ACHN (cell line): Measurements from ENCODE around the gene ALDH1A1.

Experiments used
- DNase-seq: peaks from one replicate; pipeline ENCODE4 v3.0.0-alpha.2; 2015
- in situ Hi-C: cut with HindIII; loops from 2 replicates; pipeline ENCODE4 v1.10.0; 2017; ENCODE audit warnings: low sequenced_read_pairs, low pct_ligation_motif_present, low pct_unique_long_range_greater_than_20kb

Gene ALDH1A1

DNA sequence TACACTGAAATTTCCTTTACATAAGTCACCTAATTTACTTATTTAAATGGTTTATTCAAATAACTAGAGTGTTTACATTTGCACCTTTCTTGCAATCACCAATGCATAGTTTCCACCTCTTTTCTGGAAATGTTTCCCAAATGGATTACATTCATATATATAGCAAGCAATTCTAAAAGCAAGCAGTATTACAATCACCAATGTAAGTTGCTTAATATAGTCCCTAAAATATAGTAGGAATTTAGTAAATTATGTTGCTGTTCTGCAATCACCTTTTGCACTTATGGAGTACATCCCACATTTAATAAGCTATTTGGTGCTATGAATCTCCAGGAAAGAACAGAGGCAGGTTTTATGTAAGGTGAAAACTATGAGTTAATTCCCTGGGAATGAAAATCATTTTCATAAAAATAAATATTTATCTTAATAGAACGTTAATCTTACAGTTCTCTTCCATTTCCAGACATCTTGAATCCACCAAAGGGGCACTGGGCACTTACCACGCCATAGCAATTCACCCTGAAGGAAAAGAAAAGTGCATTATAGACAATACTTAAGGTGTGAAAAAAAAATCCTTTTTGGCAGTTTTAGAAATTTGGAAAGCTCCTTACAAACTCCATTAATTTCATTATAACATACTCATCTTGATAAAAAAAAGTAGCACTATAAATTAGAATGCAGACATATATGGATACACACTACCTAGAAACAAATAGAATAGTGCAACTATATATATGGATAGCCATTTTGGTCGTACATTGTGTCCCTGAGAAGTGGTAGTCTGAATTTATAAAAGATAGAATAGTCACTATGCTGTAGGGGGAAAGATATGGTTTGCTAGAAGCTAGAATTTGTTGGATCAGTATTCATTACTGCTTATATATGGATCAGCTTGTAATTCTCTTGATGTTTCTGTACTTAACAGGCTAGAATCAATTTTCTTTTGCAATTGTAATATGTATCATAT lies 47.1 kb downstream of the ALDH1A1 start:
- no peak for DNase-seq
- in situ Hi-C loops, result no loop called here

DNA sequence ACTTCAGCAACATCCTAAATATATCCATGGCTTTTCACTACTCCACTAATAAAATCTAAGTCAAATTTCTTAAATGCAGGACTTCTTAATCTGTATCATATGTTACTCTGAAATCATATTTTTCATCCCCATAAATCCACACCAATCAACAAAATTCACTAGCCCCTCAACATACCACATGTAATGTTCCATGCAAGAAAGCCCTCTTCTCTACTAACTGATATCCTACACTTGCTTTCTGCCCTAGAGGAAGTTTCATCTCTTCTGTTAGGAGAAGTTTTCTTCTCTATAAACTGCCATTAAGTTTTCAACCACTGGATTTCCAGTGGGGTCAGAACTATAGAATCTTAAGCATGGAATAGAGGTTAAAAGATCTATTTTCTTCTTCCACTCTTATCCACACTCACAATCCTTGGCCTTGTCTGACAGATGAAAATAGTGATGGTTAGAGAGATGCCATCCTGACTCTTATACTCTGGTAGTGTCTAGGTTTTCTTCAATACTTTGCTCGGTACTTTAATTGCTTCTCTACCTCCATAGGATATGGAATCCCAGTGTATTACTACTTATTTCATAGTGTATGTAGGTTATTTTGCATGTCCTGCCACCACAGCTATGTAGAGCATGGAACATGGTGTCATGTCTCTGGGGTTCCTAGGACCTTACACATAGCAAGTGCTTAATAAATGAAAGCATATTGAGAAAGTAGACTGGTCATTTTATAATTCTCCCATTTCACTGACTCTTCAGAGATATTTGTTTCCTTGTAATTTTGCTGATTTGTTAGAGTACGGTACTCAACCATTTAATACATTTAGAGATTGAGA lies 48.4 kb downstream of the ALDH1A1 start:
- in situ Hi-C loops, result no loop called here
- DNase-seq, result no peak

DNA sequence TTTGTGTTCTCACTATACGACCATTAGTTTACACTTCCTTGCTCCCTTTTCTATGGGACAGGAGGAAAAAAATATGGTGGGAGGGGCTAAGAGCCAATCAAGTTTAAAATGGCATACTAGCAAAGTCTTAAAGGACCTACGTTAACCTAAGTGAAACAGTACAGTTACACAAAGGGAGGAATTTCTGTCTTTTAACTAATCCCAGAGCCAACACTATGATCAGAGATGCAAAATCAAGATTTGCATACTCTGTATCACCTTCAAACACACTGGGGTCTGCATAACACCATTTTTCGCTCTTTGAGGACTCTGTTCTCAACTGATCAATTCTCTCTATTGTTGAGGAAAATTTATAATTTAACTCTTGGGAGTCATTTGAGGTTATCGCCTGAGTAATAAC lies 49.8 kb downstream of the ALDH1A1 start:
- no peak for DNase-seq
- in situ Hi-C loops, result no loop called here

DNA sequence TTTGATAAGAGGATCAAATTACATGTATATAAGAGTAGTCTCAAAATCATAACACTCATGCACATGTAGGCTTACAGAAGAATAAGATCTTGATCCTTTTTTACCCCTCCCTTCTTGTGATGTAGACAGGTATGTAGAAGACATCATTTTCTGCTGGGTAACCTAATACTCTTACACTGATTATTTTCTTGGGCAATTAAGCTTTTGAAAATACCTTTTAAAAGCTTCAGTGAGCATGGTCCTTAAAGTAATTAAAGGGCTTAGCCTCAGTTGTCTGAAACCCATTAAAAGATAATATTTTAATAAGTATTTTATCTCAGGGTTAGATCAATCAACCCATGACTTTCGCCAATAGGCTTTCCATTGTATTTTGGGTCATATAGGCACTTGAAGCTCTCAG lies 50.6 kb downstream of the ALDH1A1 start:
- in situ Hi-C loops, result no loop called here

DNA sequence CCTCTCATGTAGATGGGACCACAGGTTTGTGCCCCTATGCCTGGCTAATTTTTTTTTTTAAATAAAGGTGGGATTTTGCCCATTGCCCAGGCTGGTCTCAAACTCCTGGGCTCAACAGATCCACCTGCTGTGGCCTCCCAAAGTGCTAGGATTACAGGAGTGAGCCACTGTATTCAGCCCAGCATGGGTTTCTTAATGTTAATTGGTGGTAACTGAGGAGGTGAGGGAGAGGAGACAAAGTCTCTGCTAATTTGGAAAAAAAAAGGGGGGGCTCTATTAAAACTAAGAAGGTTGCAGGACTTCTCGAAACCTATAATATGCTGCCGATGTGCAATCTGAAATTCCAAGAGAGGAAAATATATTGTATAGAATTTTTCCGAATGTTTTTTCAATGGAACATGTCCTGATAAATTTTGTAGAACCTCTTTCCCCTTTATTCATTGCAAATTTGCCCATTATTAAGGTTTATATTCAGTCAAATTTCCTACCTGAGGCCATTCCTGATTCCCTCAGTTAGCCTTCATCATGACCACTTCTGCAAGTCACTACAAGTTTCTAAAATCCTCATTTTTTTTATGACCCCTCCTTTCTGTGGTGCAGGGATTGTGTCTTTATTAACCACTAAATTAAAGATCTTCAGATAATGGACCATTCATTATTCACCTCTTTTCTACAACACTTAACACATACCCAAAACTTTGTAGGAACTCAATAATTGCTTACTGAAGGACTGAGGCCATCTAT lies 52.9 kb downstream of the ALDH1A1 start:
- in situ Hi-C loops, result no loop called here

More for the DNA sequence above, 50.6 kb downstream of the ALDH1A1 start:
- DNase-seq, result no peak

DNA sequence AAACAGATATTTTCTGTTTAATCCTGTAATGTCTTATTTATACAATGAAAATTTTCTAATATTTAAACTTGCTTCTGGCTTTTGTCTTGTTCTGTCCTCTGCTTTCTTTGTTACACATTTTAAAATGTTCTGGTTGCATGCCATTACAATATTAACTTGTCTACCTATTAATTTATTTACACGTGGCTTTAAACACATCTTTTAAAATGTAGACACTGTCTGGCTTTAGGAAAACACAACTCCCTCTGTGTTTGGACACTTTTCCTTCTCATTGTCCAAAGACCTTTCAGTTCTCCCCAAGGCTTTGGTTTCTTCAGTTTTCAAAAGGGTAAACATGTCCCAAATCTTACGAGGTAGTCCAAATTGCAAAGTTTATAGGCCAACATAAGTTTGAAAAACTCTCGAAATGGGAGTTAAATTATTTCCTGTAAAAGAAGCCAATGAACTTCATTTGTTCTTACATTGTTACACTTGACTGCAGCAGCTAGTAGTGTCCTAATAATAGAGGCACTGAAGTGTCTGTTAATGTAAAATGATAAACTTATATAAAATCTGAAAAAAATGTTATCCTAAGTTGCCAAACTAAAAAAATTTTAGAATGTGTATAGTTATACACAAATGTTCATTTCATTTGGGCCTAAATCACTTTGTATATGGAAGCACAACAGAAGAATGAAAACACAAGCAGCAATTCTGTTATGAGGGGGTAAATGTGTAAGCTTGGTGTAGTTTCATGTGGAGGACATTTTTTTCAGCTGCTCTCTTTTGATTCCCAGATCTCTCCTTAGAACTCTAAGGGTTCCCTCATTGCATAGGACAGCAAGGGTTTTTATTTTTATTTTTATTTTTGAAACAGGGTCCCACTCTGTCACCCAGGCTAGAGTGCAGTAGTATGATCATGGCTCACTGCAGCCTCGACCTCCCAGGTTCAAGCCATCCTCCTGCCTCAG lies 53.8 kb downstream of the ALDH1A1 start:
- in situ Hi-C loops, result no loop called here

More for the DNA sequence above, 52.9 kb downstream of the ALDH1A1 start:
- DNase-seq, result no peak

DNA sequence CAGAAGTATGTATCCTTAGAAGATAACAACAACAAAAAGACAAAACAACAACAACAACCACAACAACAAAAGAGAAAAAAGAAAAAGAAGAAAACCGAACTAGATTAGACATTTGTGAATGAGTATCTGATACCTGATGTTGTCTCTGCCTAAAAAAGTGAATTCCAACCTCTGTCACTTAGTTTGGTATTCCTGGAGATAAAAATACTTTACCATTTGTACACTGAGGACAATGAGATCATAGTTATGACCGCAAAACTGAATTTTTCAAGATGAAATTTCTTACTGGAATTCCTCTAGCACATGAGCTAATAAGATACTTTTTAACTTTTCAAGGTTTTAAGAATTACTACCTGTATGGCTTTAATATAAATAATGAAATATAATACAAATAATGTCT lies 54.5 kb downstream of the ALDH1A1 start:
- in situ Hi-C loops, result no loop called here
- no peak for DNase-seq

More for the DNA sequence above, 53.8 kb downstream of the ALDH1A1 start:
- DNase-seq, result no peak

DNA sequence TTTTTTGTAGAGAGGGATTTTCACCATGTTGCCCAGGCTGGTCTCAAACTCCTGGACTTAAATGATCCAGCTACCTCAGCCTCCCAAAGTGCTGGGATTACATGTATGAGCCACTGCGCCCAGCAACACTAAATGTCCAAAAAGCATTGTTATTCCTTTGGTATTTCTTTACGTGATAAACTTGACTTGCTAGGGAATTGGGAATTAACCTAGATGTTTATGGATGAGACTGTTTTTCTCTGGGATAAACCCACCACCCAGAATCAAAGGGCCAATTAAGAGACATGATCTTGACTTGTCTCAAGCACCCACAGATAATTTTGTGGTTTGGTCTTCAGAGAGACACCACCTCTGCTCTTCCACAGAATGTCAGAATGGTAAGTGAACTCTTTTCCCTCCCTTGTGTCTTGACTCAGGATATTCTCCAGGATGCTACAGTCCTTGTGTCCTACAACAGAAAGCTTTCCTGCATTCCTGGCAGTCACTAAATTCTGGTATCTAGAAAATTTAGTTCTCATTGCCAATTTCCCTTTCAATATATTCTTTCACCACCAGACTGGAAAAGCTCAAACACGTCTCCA lies 55.7 kb downstream of the ALDH1A1 start:
- no peak for DNase-seq
- in situ Hi-C loops, result no loop called here

DNA sequence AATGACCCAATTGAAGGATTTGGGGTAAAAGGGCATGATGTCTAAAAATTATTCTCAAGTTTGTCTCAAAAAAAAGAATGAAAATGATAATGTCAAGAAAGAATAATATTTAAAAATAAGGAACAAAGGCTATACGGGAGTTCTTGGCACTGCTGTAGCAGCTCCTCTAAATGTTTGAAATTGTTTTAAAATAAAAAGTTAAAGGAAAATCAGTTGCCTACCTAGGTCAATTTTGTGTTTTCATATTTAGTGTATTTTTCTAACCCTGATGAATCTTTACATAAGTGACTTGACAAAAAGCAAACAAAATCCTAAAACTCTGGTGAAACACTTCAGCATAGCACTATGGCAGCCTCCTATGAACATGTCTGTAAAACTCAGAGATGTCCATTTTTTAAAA lies 56.4 kb downstream of the ALDH1A1 start:
- DNase-seq, result no peak
- in situ Hi-C loops, result no loop called here

DNA sequence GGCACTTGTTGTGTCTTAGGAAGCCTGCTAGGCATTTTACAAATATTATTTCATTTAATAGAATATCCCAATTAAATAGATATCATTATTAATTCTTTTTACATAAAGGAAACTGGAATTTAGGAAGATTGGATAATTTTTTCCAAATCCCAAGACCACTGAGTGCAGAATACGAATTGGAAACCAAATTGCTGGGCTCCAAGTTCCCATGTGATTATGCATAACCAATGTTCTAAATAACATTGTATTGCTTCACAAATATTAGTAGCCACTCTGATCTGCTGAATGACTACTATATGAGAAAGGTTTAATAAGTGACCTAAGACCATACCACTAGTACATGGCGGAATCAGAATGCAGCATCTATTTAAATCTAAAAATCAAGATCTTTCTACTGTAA lies 57.7 kb downstream of the ALDH1A1 start:
- DNase-seq, result no peak
- in situ Hi-C loops, result no loop called here

DNA sequence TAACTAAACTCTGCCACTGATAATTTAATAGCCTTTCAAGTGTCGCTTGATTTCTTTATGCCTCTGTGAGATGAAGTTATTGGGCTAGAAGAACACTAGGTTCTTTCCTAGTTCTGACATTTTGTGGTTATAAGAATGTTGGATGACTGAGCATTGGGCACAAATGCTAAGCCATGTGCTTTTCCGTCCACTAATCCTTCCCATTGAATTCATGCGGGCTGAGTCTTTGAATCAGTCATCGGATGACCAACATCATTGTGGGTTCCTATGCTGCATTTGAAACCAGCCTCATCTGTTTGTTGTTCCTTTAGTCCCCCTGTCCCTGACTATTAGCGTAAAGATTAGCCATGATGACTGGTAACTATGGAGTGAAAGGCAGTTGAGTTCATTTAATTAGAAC lies 58.5 kb downstream of the ALDH1A1 start:
- DNase-seq, result no peak
- in situ Hi-C loops, result no loop called here

DNA sequence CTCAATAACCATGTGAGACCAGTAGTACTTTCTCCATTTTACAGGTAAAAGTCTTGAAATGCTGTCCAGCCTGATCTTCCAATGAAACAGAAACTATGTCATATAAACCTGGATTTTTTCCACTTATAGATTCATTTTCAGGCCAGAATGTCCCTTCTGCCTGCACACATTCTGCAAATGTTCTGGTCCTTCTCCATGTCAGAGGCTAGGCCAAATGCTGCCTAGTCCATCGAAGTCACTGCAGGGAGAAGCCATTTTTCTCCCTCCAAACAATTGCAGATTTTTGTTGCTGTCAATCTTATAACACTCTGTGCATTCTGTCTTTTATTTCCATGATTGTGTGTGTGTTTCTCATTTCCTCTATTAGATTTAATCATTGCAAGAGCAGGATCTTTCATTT lies 59.4 kb downstream of the ALDH1A1 start:
- in situ Hi-C loops, result no loop called here
- no peak for DNase-seq

DNA sequence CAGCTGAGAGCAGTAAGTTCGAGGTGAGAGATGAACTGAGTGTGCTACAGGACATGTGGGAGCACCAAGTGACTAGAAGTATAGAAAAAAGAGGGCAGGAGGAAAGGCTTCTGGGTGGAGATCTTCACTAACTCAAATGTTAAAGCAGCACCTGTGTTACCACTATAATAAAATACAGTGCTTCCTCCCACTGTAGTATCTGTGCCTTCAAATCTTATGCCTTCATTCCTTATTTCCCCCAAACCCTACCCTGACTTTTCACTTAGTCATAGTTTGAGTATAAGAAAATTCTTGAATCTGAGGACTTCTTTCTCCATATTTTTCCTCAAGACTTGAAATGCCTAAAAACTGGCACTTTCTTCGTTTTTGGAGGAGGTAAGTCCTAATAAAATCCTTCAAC lies 61.8 kb downstream of the ALDH1A1 start:
- in situ Hi-C loops, result no loop called here
- DNase-seq, result no peak

DNA sequence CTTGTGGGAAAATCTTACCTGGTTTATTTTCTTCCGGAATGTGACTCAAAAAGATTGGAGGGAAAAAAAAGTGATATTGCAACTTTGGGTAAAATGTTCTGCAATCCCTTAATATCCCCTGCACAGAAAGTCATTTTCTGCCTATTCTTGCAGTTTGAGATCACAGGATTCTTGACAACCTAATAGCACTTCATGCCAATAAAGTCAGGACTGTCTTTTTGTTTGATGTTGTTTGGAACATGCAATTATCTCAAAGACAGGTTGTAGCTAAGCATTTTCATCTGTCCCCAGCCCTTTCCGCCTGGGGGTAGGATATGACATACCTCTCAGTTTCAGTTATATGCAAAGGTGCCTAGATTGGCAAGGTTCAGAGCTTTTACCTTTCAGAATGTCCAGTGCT lies 63.9 kb downstream of the ALDH1A1 start:
- in situ Hi-C loops, result no loop called here
- no peak for DNase-seq

DNA sequence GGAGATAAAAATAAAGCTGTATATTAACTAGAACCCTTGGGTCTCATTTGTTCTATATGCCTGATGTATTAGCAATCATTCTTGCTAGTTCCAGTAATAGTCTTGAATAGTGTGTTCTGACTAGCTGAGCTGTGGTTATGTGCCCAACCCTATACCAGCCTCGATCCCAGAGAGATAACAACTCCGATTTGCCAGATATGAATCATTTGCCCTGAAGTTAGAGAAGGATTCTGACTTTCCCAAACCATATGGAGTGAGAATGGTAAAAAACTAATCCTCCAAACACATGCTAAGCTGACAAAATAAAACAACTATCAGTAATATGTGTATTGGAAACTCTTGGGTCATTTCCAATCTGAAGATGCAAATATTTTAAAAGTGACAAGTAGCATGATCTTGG lies 64.8 kb downstream of the ALDH1A1 start:
- DNase-seq, result no peak
- in situ Hi-C loops, result no loop called here

DNA sequence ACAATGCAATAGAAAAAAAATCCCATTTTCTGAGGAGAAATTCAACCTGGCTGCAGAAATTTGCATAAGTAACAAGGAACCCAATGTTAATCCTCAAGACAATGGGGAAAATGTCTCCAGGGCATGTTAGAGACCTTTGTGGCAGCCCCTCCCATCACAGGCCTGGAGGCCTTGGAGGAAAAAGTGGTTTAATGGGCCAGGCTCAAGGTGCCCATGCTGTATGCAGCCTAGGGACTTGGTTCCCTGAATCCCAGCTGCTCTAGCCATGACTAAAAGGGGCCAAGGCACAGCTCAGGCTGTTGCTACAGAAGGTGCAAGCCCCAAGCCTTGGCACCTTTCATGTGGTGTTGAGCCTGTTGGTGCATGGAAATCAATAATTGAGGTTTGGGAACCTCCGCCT lies 66.5 kb downstream of the ALDH1A1 start:
- in situ Hi-C loops, result no loop called here

DNA sequence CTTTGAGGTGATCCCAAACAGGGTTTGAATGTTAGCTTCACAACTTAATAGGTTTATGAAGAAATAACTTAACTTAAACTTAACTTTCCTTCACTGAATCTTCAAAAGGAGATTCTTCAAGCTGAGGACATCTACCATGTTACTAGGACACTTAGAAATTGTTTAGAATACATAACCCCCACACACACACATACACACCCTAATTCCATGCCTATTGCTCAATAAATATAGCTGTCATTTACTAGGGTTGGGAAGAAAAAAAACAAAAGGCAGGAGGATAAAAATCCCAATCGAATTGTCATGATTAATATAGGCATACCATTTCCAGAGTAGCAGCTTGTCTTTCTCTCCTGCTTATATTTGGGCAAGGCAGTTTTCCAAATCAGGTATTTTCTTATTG lies 68.3 kb downstream of the ALDH1A1 start:
- DNase-seq, result no peak
- in situ Hi-C loops, result no loop called here

More for the DNA sequence above, 66.5 kb downstream of the ALDH1A1 start:
- DNase-seq, result no peak

DNA sequence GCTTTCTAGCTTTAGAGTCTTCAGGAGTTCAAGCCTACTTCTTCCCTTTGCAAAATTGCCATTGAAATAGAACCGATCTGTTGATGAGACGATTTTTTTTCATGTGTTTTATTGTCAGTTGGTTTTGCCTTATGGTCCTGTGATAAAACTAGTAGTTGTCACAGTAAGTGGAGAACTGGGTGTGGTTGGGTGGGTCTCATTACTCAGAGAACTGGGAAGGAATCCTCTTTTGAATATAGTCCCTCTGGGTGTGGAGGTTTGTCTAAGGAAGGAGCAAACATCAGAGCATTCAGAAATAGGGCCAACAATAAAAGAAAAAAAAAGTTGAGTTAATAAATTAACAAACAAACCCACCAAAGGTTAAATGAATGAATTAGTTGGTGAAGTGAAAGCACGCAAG lies 69.0 kb downstream of the ALDH1A1 start:
- no peak for DNase-seq
- in situ Hi-C loops, result no loop called here
